ENCODE measurements around the gene NECTIN2. TPM values are rescaled to one million over a fixed set of nuclear protein-coding genes. Genes with fewer than 3 reads are reported as not detected.
"Not testable (repeated sequence)": the region's sequence is repeated elsewhere in the genome, so short reads cannot be mapped to it uniquely, and the experiment has no call there.

The NECTIN2 gene
- total and polyA plus RNA-seq, 12 donors = 82.7 to 243 (median 129) TPM

DNA sequence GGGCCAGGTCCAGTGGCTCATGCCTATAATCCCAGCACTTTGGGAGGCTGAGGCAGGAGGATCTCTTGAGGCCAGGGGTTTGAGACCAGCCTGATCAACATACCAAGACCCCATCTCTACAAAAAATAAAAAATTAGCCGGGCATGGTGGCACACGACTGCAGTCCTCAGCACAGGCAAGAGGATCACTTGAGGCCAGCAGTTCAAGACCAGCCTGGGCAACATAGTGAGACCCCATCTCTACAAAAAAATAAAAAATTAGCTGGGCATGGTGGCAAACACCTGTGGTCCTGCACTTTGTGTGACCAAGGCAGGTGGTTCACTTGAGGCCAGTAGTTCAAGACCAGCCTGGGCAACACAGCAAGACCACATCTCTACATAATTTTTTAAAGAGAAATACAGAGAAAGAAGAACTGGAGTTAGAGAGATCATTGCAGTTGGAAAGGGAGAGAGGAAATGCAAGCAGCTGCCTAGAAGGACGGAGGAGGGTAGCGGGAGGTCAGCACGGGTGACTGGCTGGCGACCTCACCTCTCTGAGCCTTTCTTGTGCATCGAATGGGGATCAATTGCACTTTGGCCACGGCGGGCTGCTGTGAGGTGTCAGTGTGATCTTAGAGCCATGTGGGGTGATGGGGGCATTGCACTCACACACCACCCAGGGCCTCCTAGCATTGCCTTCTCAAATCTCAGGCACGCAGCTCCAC is 23.3 kb upstream of the NECTIN2 start:
- Histone ChIP-seq H3K36me3 (replicated peaks in 1 of 2) (no peaks in the 10 kb centered on the region), H3K4me1 (replicated peaks in 1 of 2) (peaks cover 7% of the 10 kb centered on the region in 2 donors), H3K27me3 (no peaks in the 10 kb centered on the region), H3K27ac (no peak overlapping the region), H3K9me3 (replicated peaks in 1 of 3) (no peaks in the 10 kb centered on the region), H3K4me3 (no peak overlapping the region)
- DNase-seq = no peak
- WGBS, 4 donors = 72 to 84% (median 76%) methylated on average over 10 of the region's 10 CpGs
- intact Hi-C loops (cut with DNase I) = no loop called here
- TF ChIP-seq, protein P1, sequence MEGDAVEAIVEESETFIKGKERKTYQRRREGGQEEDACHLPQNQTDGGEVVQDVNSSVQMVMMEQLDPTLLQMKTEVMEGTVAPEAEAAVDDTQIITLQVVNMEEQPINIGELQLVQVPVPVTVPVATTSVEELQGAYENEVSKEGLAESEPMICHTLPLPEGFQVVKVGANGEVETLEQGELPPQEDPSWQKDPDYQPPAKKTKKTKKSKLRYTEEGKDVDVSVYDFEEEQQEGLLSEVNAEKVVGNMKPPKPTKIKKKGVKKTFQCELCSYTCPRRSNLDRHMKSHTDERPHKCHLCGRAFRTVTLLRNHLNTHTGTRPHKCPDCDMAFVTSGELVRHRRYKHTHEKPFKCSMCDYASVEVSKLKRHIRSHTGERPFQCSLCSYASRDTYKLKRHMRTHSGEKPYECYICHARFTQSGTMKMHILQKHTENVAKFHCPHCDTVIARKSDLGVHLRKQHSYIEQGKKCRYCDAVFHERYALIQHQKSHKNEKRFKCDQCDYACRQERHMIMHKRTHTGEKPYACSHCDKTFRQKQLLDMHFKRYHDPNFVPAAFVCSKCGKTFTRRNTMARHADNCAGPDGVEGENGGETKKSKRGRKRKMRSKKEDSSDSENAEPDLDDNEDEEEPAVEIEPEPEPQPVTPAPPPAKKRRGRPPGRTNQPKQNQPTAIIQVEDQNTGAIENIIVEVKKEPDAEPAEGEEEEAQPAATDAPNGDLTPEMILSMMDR (IDR thresholded peaks at IDR 0.05) = no peak
- no peak for TF ChIP-seq POLR2A (IDR thresholded peaks at IDR 0.05)

DNA sequence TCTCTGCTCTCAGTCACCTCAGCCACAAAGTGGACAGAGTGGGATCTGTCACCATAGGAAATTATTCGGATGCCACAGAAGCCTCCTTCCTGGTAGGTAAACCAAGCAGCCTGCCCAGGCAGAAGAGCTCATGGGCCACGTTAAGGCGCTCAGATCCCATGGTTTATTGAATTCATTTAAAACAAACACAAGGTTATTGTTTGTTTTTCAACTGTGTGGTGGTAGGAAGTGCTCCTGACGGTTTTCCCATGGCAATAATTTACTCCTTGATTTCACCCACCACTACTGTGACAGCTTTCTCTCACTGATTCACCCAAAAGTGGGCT is 22.8 kb upstream of the NECTIN2 start:
- 64 to 73% (median 66%) methylated on average over 4 of the region's 4 CpGs for WGBS, 4 donors
- no peak overlapping the region for H3K27ac ChIP-seq
- H3K36me3 ChIP-seq (replicated peaks in 1 of 2) = no peaks in the 10 kb centered on the region
- H3K9me3 ChIP-seq (replicated peaks in 1 of 3) = no peaks in the 10 kb centered on the region
- no peak overlapping the region for H3K4me3 ChIP-seq
- intact Hi-C loops (cut with DNase I) = no loop called here
- no peak for DNase-seq
- no peaks in the 10 kb centered on the region for H3K27me3 ChIP-seq
- peaks cover 7% of the 10 kb centered on the region in 2 donors for H3K4me1 ChIP-seq (replicated peaks in 1 of 2)
- TF ChIP-seq POLR2A (IDR thresholded peaks at IDR 0.05) = no peak
- TF ChIP-seq, protein P1 (IDR thresholded peaks at IDR 0.05) = no peak

DNA sequence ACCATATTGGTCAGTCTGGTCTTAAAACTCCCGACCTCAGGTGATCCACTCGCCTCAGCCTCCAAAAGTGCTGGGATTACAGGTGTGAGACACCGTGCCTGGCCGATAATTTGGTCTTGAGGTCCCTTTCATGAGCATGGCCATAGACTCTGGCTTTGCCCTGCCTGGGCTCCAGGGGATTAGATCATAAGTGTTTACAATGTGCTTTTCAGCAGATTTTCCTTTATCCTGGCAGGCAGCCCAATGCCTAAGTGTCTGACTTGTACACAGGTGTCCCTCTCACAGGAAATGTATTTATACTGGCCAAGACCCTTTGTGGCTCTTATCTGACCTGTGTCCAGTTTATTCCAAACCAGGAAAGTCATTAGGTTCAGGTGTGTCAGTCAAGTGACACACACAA is 21.3 kb upstream of the NECTIN2 start:
- TF ChIP-seq, protein P1 (IDR thresholded peaks at IDR 0.05) = no peak
- TF ChIP-seq POLR2A (IDR thresholded peaks at IDR 0.05) = no peak
- no peak for DNase-seq
- no peak overlapping the region for H3K27ac ChIP-seq
- no peaks in the 10 kb centered on the region for H3K27me3 ChIP-seq
- peaks cover 7% of the 10 kb centered on the region in 2 donors for H3K4me1 ChIP-seq (replicated peaks in 1 of 2)
- no peaks in the 10 kb centered on the region for H3K36me3 ChIP-seq (replicated peaks in 1 of 2)
- intact Hi-C loops (cut with DNase I) = no loop called here
- no peak overlapping the region for H3K4me3 ChIP-seq
- WGBS, 4 donors = 86 to 97% (median 92%) methylated on average over 4 of the region's 4 CpGs
- no peaks in the 10 kb centered on the region for H3K9me3 ChIP-seq (replicated peaks in 1 of 3)

DNA sequence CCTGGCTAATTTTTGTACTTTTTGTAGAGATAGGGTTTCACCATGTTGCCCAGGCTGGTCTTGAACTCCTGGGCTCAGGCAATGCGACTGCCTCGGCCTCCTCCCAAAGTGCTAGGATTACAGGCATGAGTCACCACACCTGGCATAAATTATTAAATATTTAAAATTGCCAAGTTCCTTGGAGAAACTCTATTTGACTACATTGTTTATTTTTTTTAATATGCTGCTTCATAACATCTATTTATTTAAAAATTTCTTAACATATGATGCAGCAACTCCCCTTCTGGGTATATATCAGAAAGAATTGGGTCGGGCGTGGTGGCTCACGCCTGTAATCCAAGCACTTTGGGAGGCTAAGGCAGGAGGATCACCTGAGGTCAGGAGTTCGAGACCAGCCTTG is 13.2 kb upstream of the NECTIN2 start:
- DNase-seq = not testable (repeated sequence)
- 62 to 73% (median 69%) methylated on average over 6 of the region's 6 CpGs for WGBS, 4 donors

DNA sequence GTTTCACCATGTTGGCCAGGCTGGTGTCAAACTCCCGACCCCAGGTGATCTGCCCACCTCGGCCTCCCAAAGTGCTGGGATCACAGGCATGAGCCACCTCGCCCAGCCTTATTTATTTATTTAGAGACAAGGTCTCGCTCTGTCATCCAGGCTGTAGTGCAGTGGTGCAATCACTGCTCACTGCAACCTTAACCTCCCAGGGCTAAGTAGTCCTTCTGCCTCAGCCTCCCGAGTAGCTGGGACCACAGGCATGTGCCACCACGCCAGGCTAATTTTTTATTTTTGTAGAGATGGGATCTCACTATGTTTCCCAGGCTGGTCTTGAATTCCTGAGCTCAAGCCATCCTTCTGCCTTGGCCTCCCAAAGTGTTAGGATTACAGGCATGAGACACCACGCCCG is 11.7 kb upstream of the NECTIN2 start:
- intact Hi-C loops (cut with DNase I) = not testable (repeated sequence)
- WGBS, 4 donors = 80 to 96% (median 90%) methylated on average over 6 to 8 of the region's 8 CpGs

More for the DNA sequence above, 13.2 kb upstream of the NECTIN2 start:
- H3K4me3 ChIP-seq; H3K4me1 ChIP-seq (replicated peaks in 1 of 2); H3K9me3 ChIP-seq (replicated peaks in 1 of 3); H3K36me3 ChIP-seq (replicated peaks in 1 of 2); H3K27ac ChIP-seq; H3K27me3 ChIP-seq; intact Hi-C loops (cut with DNase I): not testable (repeated sequence)

More for the DNA sequence above, 11.7 kb upstream of the NECTIN2 start:
- not testable (repeated sequence) for H3K9me3 ChIP-seq (replicated peaks in 1 of 3); H3K4me1 ChIP-seq (replicated peaks in 1 of 2); H3K4me3 ChIP-seq; DNase-seq; H3K27ac ChIP-seq; H3K27me3 ChIP-seq; H3K36me3 ChIP-seq (replicated peaks in 1 of 2)
